Posterior vena cava (tissue), 2 donors: ENCODE results near the gene POLDIP3. TPM values are rescaled to one million over a fixed set of nuclear protein-coding genes. Genes with fewer than 3 reads are reported as not detected.

Source experiments
- DNase-seq: peaks from one replicate; pipeline ENCODE4 v3.0.0-alpha.2; 2020; ENCODE audit warnings: low spot score
- intact Hi-C, 2 donors: fragments of 100-400 bp; cut with DNase I; formaldehyde crosslinking; loops; one replicate each; pipeline versions ENCODE4 v1.14.1 to v1.14.2; 2022 to 2023
- long read RNA-seq, 2 donors: library from polyadenylated mRNA; unstranded; transcript quantifications; one replicate each; pipeline ENCODE4 v2.0.0, GENCODE V29; 2020 to 2021
- total RNA-seq, 2 donors: library from RNA; stranded (reverse); fragmentation: NEBNext Ultra II Directional; extraction: Animal tissue kit (Norgen Biotek cat#: 25700); gene quantifications; one replicate each; pipeline ENCODE4 v1.2.1, GENCODE V29; 2021
- donor health status: DM: yes; HTN: yes; CAD: no.
- donor health status: DM: yes; HTN: yes; CAD: no.

Gene POLDIP3
- 10 to 100 TPM; 42.8 to 47.5 TPM for total RNA-seq
- long read RNA-seq, donor 1, transcript POLDIP3-201 (9 exons, 3,441 nt): major isoform, 23 of 45 reads
- long read RNA-seq, donor 1, partial matches to known transcripts: 7 of 45 reads
- long read RNA-seq, donor 1, other reads (novel, unspliced or antisense): 13 of 45 reads
- long read RNA-seq, donor 2, transcript POLDIP3-201 (9 exons, 3,441 nt): major isoform, 26 of 73 reads
- long read RNA-seq, donor 2, partial matches to known transcripts: 16 of 73 reads
- long read RNA-seq, donor 2, other reads (novel, unspliced or antisense): 27 of 73 reads

DNA sequence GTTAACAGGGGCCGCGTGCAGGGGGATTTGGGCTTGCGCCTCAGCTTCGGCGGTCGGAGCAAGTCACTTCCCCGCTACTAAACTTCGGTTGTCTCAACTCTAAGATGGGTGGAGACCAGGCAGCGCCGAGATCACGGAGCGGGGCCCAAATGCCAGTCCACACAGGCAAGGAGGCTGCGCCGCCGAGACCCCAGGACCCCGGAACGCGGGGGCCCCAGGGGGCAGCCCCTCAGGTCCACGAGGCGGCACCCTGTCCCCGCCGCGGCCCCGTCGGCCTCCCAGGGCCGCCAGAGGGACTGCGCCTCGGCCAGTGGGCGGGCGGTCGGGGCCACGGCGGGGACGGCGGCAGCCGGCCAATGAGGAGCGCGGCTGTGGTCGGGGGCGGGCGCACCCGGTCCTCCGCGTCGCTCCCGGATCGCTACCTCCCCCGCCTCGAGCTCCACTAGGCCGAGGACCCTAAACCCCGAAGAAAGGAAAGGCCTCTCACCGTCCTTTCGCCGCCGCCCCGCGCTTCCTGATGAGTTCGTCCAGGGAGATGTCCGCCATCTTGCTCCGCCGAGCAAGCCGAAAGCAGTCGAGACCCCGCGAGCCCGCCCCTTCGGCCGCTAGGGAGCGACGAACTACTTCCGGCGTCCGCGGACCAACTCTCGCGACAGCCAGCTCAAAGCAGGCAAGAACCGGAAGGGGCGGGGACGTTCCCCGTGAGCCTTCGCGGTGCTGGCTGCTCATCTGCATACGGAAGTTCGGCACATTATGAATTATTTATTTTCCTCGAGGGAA lies at the start of gene POLDIP3:
Gene POLDIP3 (minus strand): TSS at position 572 of the 780 bp plus-strand sequence. CDS start 26 bp downstream, at position 546.
- peak; percentile 100 for DNase-seq
- intact Hi-C loops: no loop called here

GRCh38 chr22:42661985-42662831 lies 47.5 kb upstream of the POLDIP3 start:
- DNase-seq: peak; percentile 95
- intact Hi-C loops: loop anchor here in 1 of 2 donors (10.0 kb wide), 1 partner anchor 133 kb away; no protein-coding TSS in a partner anchor

- intact Hi-C loops: no loop called here
- DNase-seq: no peak
These were observed 41.9 kb upstream of the POLDIP3 start for GRCh38 chr22:42656578-42656977.

DNA sequence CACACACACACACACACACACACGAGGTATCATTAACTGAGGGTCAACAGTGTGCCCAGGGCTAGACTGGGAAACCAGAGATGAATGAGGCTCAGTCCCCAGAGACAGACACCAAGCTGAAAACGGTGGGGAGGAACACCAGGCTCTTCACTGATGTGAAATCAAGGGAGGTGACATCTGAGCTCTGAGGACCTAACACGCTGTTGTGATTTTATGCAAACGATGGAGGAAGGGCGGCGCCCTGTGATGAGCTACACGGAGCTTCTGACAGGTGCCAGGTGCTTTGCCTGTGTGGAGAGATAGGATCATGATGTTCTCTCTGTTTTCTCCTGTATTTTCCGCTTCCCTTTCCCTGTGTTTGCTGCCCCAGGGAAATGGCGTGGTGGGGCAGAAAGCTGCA lies 41.0 kb upstream of the POLDIP3 start:
- intact Hi-C loops: no loop called here

GRCh38 chr22:42654436-42655073 lies 39.9 kb upstream of the POLDIP3 start:
- intact Hi-C loops: no loop called here
- DNase-seq: no peak

More for the DNA sequence above, 41.0 kb upstream of the POLDIP3 start:
- no peak for DNase-seq

GRCh38 chr22:42653999-42654398 lies 39.3 kb upstream of the POLDIP3 start:
- intact Hi-C loops: no loop called here
- no peak for DNase-seq

DNA sequence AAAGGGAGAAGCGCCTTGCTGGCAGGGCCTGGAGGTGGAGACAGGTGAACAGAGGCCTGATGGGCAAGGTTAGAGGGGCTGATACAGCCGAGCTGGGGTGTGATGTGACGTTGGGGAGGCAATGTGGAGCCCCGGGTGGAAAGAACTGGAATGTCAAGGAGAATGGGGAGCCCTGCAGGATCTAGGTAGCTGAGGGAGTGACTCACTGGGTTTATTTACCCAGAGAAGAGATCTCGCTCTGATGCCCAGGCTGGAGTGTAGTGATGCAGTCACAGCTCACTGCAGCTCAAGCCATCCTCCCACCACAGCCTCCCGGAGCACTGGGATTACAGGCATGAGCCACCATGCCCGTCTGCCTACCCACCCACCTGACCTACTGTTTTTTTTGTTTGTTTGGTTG lies 36.5 kb upstream of the POLDIP3 start:
- no peak for DNase-seq

GRCh38 chr22:42649246-42650099 lies 34.8 kb upstream of the POLDIP3 start, which contains the start of gene CYB5R3:
Gene CYB5R3, minus strand, starts transcription at chr22:42649392. Its CDS starts 77 bp downstream, at chr22:42649315.
- intact Hi-C loops: no loop called here
- peak; percentile 95 for DNase-seq

More for the DNA sequence above, 36.5 kb upstream of the POLDIP3 start:
- intact Hi-C loops: no loop called here

- peak; percentile 87 for DNase-seq
- intact Hi-C loops: no loop called here
These were observed 33.9 kb upstream of the POLDIP3 start for GRCh38 chr22:42648368-42649245.

GRCh38 chr22:42648017-42648367 lies 33.3 kb upstream of the POLDIP3 start:
- intact Hi-C loops: no loop called here

GRCh38 chr22:42646569-42647525 lies 32.2 kb upstream of the POLDIP3 start:
- intact Hi-C loops: no loop called here
- no peak for DNase-seq

More at GRCh38 chr22:42648017-42648367, 33.3 kb upstream of the POLDIP3 start:
- DNase-seq: no peak

GRCh38 chr22:42645938-42646568 lies 31.4 kb upstream of the POLDIP3 start:
- intact Hi-C loops: no loop called here

GRCh38 chr22:42645341-42645937 lies 30.8 kb upstream of the POLDIP3 start:
- no peak for DNase-seq
- intact Hi-C loops: no loop called here

More at GRCh38 chr22:42645938-42646568, 31.4 kb upstream of the POLDIP3 start:
- DNase-seq: no peak

GRCh38 chr22:42644422-42645340 lies 30.0 kb upstream of the POLDIP3 start:
- intact Hi-C loops: no loop called here
- DNase-seq: no peak
